Panc1 (cell line): ENCODE data around the gene CLMN. TPM values are rescaled to one million over a fixed set of nuclear protein-coding genes. Genes with fewer than 3 reads are reported as not detected.

ENCODE experiments used
- ATAC-seq: fragments of 200-7000 bp; cut with Tn5 transposase; 2 replicates; pipeline ENCODE4 v1.9.1; 2020; ENCODE audit warnings: mild to moderate bottlenecking, moderate library complexity
- BruUV-seq: library from RNA; stranded (reverse); fragments of 400-500 nt; replicated peaks from 2 replicates; lab custom pipeline; 2021; lab: Mats Ljungman, UMichigan
- CTCF ChIA-PET: fragments of 300-600 bp; sonication (Branson Sonifier 250); formaldehyde crosslinking; loops from one replicate; lab custom pipeline; 2022; ENCODE audit warnings: antibody characterized with exemption; lab: Charles Lee
- POLR2A ChIA-PET: fragments of 300-600 bp; sonication (Branson Sonifier 250); formaldehyde crosslinking; loops from one replicate; lab custom pipeline; 2022; ENCODE audit warnings: antibody characterized with exemption; lab: Charles Lee
- DNase-seq: peaks from one replicate; pipeline ENCODE4 v3.0.0-alpha.2; 2010; ENCODE audit warnings: low read depth, low spot score
- H3K27ac ChIP-seq: 2 replicates; pipeline ENCODE4 v1.5.1; 2011; ENCODE audit warnings: mild to moderate bottlenecking, low read length, inconsistent platforms
- H3K27me3 ChIP-seq: fragments of 200-500 bp; sonication (Bioruptor generic); 2 replicates; pipeline ENCODE4 v1.6.0; 2014; ENCODE audit warnings: low read length, inconsistent platforms; ENCODE audit not compliant: control insufficient read depth, insufficient read depth
- H3K36me3 ChIP-seq: fragments of 200-500 bp; sonication (Bioruptor generic); 2 replicates; pipeline ENCODE4 v1.5.1; 2014; ENCODE audit warnings: inconsistent platforms, mild to moderate bottlenecking, low read length, moderate library complexity; ENCODE audit not compliant: control insufficient read depth, insufficient read depth
- H3K4me1 ChIP-seq: 2 replicates; pipeline ENCODE4 v1.5.1; 2011; ENCODE audit warnings: inconsistent platforms, mild to moderate bottlenecking, low read length, moderate library complexity; ENCODE audit not compliant: control insufficient read depth, insufficient read depth
- H3K4me3 ChIP-seq, 2 experiments: 2 replicates each; pipeline ENCODE4 v1.5.1; 2011 to 2012; ENCODE audit warnings: low read depth in 2 of 2, low read length in 2 of 2, mild to moderate bottlenecking in 2 of 2, inconsistent platforms in 1 of 2, moderate library complexity in 1 of 2
- H3K9me3 ChIP-seq: fragments of 200-500 bp; sonication (Bioruptor generic); 2 replicates; pipeline ENCODE4 v1.5.1; 2014; ENCODE audit warnings: low read depth, mild to moderate bottlenecking, inconsistent platforms, low read length, moderate library complexity; ENCODE audit not compliant: control insufficient read depth, insufficient read depth
- CTCF ChIP-seq: fragments of 450-650 bp; IDR thresholded peaks from 2 replicates; pipeline ENCODE4 v1.5.1; 2017; ENCODE audit warnings: mild to moderate bottlenecking
- POLR2AphosphoS5 ChIP-seq: IDR thresholded peaks from 2 replicates; pipeline ENCODE4 v1.6.1; 2012; ENCODE audit warnings: mild to moderate bottlenecking, low read depth, low read length, moderate library complexity
- SIN3A ChIP-seq: IDR thresholded peaks from 2 replicates; pipeline ENCODE4 v1.6.1; 2012; ENCODE audit warnings: low read depth, mild to moderate bottlenecking, low read length, moderate library complexity, borderline replicate concordance; ENCODE audit not compliant: insufficient read depth
- TCF7L2 ChIP-seq: IDR thresholded peaks from 2 replicates; pipeline ENCODE4 v1.6.1; 2011; ENCODE audit warnings: mild to moderate bottlenecking, low read depth, low read length, inconsistent platforms
- in situ Hi-C: cut with HindIII; loops from 2 replicates; pipeline ENCODE4 v1.10.0; 2016; ENCODE audit warnings: low sequenced_read_pairs, low pct_unique_long_range_greater_than_20kb
- intact Hi-C: fragments of 100-400 bp; cut with micrococcal nuclease; formaldehyde crosslinking; loops from one replicate; pipeline ENCODE4 v1.10.0; 2022; ENCODE audit not compliant: unreplicated experiment
- total RNA-seq: library from RNA; stranded (reverse); gene quantifications from one replicate; pipeline ENCODE4 v1.2.1, GENCODE V29; 2021; ENCODE audit not compliant: unreplicated experiment
- TF ChIP-seq, protein P1 (sequence below), 2 experiments: IDR thresholded peaks; 2 replicates each; pipeline ENCODE4 v1.6.1; 2011 to 2012; ENCODE audit warnings: low read depth in 2 of 2, control low read depth in 1 of 2, low read length in 1 of 2, mild to moderate bottlenecking in 1 of 2, moderate library complexity in 1 of 2; ENCODE audit not compliant: insufficient read depth in 1 of 2

The CLMN gene
- total RNA-seq, 1 experiment from 2014 or later = 34.9 TPM

- no peak for TF ChIP-seq POLR2AphosphoS5
- TF ChIP-seq, protein P1, sequence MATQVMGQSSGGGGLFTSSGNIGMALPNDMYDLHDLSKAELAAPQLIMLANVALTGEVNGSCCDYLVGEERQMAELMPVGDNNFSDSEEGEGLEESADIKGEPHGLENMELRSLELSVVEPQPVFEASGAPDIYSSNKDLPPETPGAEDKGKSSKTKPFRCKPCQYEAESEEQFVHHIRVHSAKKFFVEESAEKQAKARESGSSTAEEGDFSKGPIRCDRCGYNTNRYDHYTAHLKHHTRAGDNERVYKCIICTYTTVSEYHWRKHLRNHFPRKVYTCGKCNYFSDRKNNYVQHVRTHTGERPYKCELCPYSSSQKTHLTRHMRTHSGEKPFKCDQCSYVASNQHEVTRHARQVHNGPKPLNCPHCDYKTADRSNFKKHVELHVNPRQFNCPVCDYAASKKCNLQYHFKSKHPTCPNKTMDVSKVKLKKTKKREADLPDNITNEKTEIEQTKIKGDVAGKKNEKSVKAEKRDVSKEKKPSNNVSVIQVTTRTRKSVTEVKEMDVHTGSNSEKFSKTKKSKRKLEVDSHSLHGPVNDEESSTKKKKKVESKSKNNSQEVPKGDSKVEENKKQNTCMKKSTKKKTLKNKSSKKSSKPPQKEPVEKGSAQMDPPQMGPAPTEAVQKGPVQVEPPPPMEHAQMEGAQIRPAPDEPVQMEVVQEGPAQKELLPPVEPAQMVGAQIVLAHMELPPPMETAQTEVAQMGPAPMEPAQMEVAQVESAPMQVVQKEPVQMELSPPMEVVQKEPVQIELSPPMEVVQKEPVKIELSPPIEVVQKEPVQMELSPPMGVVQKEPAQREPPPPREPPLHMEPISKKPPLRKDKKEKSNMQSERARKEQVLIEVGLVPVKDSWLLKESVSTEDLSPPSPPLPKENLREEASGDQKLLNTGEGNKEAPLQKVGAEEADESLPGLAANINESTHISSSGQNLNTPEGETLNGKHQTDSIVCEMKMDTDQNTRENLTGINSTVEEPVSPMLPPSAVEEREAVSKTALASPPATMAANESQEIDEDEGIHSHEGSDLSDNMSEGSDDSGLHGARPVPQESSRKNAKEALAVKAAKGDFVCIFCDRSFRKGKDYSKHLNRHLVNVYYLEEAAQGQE (IDR thresholded peaks at IDR 0.05; ENCODE audit: insufficient read depth in 1 of 2, low read depth in 2 of 2, low read length in 1 of 2) = no peak
- no peak for TF ChIP-seq CTCF
- TF ChIP-seq SIN3A = no peak
- TF ChIP-seq TCF7L2 = no peak
- no peak overlapping the region for H3K4me3 ChIP-seq
- H3K36me3 ChIP-seq = no peaks in the 10 kb centered on the region
- no TSS peak for BruUV-seq
- H3K9me3 ChIP-seq = no peaks in the 10 kb centered on the region
- ChIA-PET POLR2A (no interaction called here), CTCF (no interaction called here)
- no peaks in the 10 kb centered on the region for H3K27me3 ChIP-seq
- ATAC-seq = no peak
- H3K4me1 ChIP-seq = no peaks in the 10 kb centered on the region
- no peak overlapping the region for H3K27ac ChIP-seq
- no peak for DNase-seq
- in situ Hi-C loops = no loop called here
- intact Hi-C loops = no loop called here
Measured at GRCh38 chr14:95198320-95198719, 121.4 kb downstream of the CLMN start.

- ATAC-seq = no peak
- CTCF ChIA-PET = no interaction called here
- TF ChIP-seq POLR2AphosphoS5 (no peak), CTCF (no peak), SIN3A (no peak), TCF7L2 (no peak)
- TF ChIP-seq, protein P1 (IDR thresholded peaks at IDR 0.05; ENCODE audit: insufficient read depth in 1 of 2, low read depth in 2 of 2, low read length in 1 of 2) = no peak
Measured at GRCh38 chr14:95197551-95197950, 122.2 kb downstream of the CLMN start.

More at GRCh38 chr14:95197551-95197950, 122.2 kb downstream of the CLMN start:
- H3K36me3 ChIP-seq = no peaks in the 10 kb centered on the region
- no TSS peak for BruUV-seq
- H3K4me1 ChIP-seq = no peaks in the 10 kb centered on the region
- POLR2A ChIA-PET = no interaction called here
- no peak overlapping the region for H3K27ac ChIP-seq
- DNase-seq = no peak
- no peak overlapping the region for H3K4me3 ChIP-seq
- H3K27me3 ChIP-seq = no peaks in the 10 kb centered on the region
- no peaks in the 10 kb centered on the region for H3K9me3 ChIP-seq
- intact Hi-C loops (no loop called here), in situ Hi-C loops (no loop called here)
